KOPT-K1 (cell line): ENCODE measurements around the gene MRPL38.

Experiments
- H3K27ac ChIP-seq: fragments of 200-600 bp; sonication (generic); 2 replicates; pipeline ENCODE4 v1.5.1; 2016; ENCODE audit warnings: antibody characterized with exemption, mild to moderate bottlenecking, low read depth, low read length; ENCODE audit not compliant: poor library complexity, severe bottlenecking
- H3K36me3 ChIP-seq: fragments of 200-600 bp; sonication (generic); 2 replicates; pipeline ENCODE4 v1.5.1; 2017; ENCODE audit warnings: antibody characterized with exemption, mild to moderate bottlenecking, low read length, moderate library complexity; ENCODE audit not compliant: insufficient read depth
- H3K9me3 ChIP-seq: fragments of 200-600 bp; sonication (generic); 2 replicates; pipeline ENCODE4 v1.5.1; 2017; ENCODE audit warnings: antibody characterized with exemption, low read length, mild to moderate bottlenecking; ENCODE audit not compliant: insufficient read depth, poor library complexity, severe bottlenecking

MRPL38 gene

DNA sequence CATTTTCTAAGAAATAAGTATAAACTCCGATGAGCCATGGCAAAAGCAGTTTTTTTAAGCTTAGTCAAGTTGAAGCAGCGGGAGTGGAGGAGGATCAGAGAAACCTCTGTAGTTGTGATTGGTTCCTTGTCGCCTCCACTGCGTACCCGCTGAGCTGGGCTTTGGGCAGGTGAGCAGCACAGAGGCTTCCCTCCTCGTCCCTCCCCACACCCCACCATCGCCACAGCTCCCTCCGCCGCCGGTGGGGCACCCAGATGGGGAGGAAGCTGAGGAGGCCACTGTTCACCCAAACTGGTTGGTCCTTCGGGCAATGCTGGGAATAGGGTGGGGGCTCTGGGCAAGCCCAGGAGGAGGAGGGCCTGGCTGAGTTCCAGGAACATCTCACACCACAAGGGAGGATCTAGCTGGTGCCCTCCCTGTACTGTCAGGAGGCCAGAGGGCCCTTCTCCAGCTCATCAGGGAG lies 5.2 kb upstream of the MRPL38 start:
- peak overlapping the region; percentile 66 for H3K27ac ChIP-seq
- no peaks in the 10 kb centered on the region for H3K9me3 ChIP-seq
- peaks cover 31% of the 10 kb centered on the region for H3K36me3 ChIP-seq

DNA sequence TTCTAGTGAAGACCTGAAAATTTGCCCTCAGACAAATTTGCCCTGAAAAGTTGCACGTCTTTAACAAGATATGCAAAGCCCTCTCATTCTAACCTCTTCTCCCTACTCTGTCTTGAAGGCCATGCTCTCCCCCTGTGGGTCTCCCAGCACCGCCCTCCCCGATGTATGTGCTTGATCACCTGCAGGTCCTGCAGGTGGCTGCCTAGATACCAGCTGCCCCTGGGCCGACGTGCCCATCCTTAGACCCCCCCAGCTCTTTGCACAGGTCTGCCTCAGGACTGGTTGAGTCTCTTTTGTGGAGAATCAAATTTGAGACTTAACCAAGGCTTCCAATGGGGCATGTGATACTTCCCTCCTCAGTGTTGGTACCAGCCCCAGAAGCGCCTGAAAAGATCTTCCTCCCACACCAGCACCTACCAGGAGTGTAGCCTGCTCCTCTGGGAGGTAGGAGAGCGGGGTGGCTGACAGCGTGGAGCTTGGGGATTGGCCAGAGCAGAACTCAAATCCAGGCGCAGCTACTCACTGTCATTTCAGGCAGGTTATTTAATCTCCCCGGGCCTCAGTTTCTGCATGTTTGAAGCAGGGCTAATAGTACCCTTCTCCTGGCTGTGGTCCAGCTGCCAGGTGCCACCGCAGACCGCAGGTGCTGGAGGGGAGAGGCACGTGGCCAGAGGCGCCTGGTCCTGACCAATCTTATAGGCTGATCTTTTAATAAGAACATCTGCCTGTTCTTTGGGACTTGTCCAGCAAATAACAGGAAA lies 4.5 kb upstream of the MRPL38 start:
- H3K9me3 ChIP-seq: no peaks in the 10 kb centered on the region
- peaks cover 25% of the 10 kb centered on the region for H3K36me3 ChIP-seq
- peak overlapping the region; percentile 66 for H3K27ac ChIP-seq

DNA sequence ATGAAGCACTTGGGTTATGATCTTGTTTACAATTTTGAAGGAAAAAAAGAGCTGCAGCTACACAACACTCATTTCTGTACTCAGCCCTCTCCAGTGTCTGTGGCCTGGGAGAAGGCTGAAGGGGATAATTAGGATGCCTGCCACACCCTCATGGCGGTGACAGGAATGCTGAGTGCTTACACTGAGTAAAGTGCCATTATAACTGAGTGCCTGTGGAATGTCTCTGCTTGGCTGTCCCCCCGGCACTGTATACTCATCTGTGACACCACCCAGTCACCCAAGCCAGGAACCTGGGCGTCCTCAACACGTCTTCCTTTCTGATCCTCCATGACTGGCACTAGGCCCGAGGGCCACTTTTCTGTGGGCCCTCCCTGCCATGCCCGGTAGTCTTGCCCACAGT lies 3.5 kb upstream of the MRPL38 start:
- Histone ChIP-seq H3K27ac (peak overlapping the region; percentile 66), H3K9me3 (no peaks in the 10 kb centered on the region), H3K36me3 (peaks cover 16% of the 10 kb centered on the region)

DNA sequence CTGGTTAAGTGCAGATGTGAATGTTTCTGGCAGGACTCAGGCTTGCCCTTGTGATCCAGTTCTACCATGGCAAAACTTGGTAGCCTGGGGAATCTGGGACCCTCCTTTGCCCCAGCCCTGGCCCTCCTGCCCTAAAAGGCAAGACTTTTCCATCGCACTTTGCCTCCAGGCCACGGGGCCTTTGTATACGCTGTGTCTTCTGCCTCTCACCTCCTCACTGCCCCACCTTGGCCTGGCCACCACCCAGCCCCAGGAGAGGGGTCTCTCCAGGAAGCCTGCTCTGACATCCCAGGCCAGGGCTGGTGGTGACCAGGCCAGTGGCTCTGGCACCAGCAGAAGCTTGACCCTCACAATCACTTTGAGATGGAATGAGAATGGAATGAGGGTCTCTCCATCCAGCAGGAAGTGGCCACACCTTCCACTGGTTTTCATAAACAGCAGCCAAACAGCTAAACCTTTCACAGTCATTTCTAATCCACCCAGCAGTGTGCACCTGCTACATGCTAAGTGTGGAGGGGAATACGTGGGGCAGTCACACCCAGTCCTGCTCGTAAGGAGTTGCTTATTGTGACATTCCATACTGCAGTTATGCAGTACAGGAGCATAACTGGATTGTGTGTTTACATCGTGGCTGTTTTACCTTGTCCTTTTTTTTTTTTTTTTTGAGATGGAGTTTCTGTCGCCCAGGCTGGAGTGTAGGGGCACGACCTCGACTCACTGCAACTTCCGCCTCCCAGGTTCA lies 1.6 kb upstream of the MRPL38 start:
- Histone ChIP-seq H3K27ac (peak overlapping the region; percentile 82), H3K9me3 (no peaks in the 10 kb centered on the region), H3K36me3 (peaks cover 20% of the 10 kb centered on the region)

DNA sequence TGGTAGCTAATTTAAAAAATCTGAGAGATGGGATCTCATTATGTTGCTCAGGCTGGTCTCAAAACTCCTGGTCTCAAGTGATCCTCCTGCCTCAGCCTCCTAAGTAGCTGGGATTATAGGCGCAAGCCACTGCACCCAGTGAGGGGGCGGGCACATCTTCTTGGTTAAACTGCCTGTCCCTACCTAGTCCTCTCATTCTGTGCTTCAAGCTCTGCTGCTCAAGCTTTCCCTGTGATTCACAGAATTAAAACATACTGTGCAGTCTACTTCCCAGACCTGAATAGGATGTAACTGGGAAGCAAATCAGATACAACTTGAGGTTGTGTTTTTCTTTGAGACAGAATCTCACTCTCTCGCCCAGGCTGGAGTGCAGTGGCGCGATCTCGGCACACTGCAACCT lies 2.3 kb downstream of the MRPL38 start:
- Histone ChIP-seq H3K27ac (no peak overlapping the region), H3K9me3 (no peaks in the 10 kb centered on the region), H3K36me3 (peaks cover 60% of the 10 kb centered on the region)

DNA sequence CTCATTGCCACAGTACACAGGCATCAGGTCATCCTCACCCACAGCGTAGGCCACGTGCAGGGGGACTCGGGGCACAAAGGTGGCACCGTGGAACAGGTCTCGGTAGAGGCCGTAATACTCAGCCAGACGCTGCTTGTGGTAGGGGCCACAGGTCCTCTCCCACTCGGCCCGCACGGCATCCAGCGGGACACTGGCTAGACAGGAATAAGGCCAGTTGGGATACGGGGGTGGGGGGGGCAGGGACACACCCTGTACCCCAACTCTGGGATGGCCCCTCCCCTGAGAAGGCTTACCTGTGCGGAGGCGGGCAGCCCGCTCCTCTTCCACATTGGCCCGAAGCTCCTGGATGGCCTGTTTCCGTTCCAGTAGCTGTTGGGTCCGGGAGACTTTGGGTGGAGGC lies 3.0 kb downstream of the MRPL38 start:
- Histone ChIP-seq H3K9me3 (no peaks in the 10 kb centered on the region), H3K27ac (no peak overlapping the region), H3K36me3 (peaks cover 61% of the 10 kb centered on the region)

DNA sequence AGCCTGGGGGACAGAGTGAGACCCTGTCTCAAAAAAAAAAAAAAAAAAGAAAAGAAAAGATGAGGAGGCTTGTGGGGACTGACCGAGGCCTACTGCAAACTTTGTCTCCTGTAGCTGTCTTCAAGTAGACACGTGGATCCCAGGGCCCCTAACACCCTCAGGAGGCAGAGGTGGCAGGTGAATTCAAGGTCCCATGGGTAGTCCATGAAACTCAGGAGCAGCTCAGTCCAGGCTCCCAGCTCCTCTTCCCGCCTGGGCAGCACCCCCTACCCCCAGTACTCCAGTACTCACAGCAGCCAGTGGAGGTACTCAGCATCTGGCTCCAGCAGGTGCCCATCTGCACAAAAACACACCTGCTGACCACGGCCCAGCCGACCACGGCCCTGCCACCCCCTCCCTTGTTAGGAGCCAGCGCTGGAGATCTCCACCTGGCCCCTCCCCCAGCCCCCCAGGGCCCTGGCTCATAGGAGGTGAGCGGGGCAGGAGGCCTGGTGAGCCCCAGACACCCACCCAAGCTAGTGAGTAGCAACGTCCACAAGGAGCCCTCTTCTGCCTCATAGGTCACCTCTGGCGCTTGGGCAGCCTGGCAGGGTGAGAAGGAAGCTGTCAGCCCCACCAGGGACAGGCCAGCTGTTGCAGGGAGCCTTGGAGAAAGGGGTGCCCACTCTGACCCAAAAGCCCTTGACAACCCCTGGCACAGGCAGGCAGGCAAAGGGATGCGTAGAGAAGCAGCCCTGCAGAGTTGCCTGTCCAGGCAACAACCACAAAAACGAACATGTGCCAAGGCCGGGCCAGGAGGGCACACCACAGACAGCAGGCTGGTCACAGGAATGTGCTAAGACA lies 3.8 kb downstream of the MRPL38 start:
- Histone ChIP-seq H3K36me3 (peaks cover 61% of the 10 kb centered on the region), H3K27ac (no peak overlapping the region), H3K9me3 (no peaks in the 10 kb centered on the region)

DNA sequence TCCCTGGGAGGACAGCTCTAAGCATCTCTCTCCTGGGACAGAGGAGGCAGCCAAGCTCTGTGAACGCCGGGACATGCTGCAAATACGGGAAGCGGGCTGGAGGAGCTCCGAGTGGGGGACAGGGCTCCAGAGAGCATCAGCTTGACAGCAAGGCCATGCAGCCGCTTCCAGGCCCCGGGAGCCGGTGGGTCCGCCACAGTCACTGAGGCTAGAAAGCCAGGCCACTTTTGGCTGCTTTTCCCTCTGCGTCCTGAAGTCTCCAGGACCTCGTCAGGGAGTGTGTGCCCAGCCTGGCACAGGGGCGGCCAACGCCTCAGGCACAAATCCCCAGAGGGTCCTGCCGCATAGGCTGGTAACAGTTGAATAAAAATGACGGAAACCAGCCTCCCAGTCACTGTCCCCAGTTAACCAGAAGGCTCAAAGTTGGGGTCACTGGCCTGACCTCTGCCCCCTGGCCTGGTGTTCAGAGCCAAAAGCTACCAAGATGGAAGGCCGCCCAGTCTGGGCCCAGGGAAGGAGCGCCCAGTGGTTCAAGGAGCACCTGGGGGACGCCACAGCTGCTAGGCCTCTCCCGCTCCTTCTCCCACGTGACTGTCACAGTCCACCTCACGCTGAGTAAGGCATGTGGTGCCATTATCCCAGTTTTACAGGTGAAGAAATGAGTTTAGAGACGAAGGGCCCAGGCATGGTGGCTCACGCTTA lies 4.8 kb downstream of the MRPL38 start:
- Histone ChIP-seq H3K36me3 (peaks cover 61% of the 10 kb centered on the region), H3K9me3 (no peaks in the 10 kb centered on the region), H3K27ac (no peak overlapping the region)

DNA sequence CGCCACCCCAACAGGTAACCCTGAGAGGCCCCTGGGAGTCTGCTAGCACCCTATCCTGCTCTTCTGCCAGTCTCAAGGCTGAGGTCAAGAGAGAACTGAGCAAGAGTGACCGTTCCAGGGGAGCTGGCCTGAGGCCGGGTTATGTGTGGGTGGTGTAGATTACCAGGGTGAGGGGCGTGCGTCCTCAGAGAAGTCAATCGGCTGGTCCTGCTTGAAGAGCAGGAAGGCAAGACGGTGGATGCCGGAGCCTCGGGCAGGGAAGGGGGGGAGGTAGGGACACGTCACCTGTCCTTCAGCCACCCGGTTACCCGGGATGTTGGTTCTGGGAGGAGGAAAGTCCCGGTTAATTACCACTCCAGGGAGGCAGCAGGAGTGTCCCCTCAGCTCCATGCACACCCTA lies 5.3 kb downstream of the MRPL38 start:
- Histone ChIP-seq H3K36me3 (peaks cover 61% of the 10 kb centered on the region), H3K27ac (no peak overlapping the region), H3K9me3 (no peaks in the 10 kb centered on the region)

DNA sequence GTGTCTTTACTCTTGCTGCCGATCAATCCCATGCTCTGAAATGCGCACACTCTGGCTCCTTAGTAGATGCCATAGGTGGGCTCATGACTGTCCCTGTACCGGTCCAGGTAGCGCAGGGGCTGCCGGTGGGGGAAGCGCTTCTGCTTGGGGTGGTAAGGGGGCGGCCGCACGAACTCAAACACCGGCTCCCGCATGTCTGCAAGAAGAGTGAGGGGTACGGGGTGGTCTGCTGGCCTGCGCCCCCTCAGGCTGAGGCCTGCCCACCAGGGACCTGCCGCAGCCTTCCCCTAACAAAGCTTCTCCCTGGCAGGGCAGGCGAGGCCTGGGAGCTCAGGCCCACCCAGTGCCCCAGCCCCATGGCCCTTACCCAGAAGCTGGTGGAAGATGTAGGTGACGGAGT lies 5.9 kb downstream of the MRPL38 start:
- H3K36me3 ChIP-seq: peaks cover 66% of the 10 kb centered on the region
- H3K27ac ChIP-seq: no peak overlapping the region
- H3K9me3 ChIP-seq: no peaks in the 10 kb centered on the region

DNA sequence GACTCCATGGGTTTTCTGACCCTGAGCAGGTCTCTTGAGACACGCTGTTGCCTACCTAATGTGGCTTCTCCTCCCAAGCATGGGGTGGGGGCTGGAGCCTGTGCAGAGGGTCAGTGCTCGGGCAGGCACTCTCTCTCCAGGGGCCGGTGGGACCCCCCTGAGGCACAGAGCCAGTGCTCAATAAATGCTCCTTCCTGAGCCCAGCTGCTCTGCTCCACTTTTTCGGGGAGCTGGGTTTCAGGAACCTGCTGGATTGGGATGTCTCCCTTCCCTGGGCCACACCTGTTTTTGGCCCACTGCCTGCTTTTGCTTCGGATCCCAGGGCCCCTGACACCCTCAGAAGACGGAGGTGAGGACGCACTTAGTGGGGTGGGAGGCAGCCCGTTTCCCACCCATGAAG lies 6.6 kb downstream of the MRPL38 start:
- H3K36me3 ChIP-seq: peaks cover 64% of the 10 kb centered on the region
- H3K27ac ChIP-seq: no peak overlapping the region
- H3K9me3 ChIP-seq: no peaks in the 10 kb centered on the region

DNA sequence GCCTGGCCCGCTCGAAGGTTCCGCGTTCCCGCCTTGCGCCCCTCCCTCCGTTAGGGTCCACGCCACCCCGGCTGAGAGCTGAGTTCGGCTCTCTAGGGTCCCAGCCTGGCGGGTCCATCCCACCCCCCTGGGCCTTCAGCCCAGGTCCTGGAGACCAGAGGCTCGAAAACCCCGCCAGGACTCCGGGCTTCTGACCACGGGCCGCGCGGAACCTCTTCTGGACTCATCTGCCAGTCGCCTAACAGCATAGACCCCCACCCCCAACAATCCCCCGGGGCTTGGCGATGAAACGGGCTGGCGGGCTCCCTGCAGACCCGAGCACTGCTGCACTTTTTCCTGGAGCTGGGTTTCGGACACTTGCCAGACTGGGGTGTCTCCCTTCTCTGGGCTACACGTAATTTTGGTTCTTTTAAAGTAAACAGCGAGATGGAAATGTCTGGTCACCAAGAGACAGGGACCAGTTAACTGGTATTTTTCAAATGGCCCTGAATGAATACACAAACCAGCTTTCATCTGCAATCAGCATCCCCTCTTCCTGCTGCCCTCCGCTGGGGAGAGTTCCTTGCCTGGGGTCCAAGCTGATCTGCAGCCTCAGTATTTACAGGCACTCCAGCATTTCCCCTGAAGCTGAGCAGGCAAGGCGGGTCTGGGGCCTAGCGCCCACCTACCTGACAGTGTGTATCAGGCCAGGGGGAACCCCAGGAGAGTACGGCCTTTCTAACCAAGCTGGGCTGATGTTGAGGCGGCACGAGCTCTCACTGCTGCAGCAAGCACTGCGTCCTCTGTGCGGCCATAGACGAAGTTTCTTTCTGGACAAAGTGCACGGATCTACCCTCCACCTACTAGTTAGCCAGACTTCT lies 7.3 kb downstream of the MRPL38 start:
- H3K9me3 ChIP-seq: no peaks in the 10 kb centered on the region
- H3K36me3 ChIP-seq: peaks cover 63% of the 10 kb centered on the region
- peak overlapping the region; percentile 83 for H3K27ac ChIP-seq

DNA sequence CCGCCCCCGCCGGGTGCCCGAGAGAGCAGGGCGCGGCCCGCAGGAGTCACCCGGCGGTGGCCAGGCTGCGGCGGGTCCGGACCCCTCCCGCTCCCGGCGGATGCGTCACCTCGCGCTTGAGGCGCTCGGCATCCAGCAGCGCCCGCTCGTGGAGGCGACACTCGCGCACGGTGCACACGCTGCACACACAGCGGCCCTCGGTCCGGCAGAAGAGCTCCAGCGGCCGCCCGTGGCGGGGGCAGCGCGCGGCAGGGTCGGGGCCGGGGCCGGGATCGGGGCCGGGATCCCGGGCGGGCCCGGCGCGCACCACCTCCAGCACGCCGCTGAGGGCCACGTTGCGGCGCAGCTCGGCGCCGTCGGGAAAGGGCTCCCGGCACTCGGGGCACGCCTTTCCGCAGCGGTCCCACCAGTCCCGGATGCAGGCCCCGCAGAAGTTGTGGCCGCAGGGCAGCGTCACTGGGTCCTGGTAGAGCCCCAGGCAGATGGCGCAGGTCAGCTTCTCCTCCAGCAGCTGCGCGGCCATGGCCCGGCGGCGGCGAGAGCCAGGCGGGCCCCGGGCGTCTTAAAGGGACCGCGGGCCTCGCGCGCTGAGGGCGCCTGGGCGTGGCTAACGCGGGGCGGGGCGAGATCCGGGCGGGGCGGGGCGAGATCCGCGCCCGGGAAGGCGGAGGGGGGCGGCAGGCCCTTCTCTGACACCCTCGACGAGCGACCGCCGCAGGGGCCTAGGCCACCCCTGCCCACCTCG lies 8.1 kb downstream of the MRPL38 start, which contains the start of gene TRIM65:
TSS of gene TRIM65 (minus strand) at position 537 of the 745 bp plus-strand sequence. CDS start at position 523, 14 bp downstream.
- H3K36me3 ChIP-seq: peaks cover 63% of the 10 kb centered on the region
- peak within 1 kb of the TSS; percentile 83 for H3K27ac ChIP-seq

More for the DNA sequence above, 8.1 kb downstream of the MRPL38 start, which contains the start of gene TRIM65:
- no peaks in the 10 kb centered on the region for H3K9me3 ChIP-seq
